ENCODE measurements around the gene SNUPN. TPM values are rescaled to one million over a fixed set of nuclear protein-coding genes. Genes with fewer than 3 reads are reported as not detected.

SNUPN gene
- 34.3 and 43.9 TPM in 2 replicates for total RNA-seq (2014; rRNA removed)
- 25.2 TPM for polyA plus RNA-seq (2012)

DNA sequence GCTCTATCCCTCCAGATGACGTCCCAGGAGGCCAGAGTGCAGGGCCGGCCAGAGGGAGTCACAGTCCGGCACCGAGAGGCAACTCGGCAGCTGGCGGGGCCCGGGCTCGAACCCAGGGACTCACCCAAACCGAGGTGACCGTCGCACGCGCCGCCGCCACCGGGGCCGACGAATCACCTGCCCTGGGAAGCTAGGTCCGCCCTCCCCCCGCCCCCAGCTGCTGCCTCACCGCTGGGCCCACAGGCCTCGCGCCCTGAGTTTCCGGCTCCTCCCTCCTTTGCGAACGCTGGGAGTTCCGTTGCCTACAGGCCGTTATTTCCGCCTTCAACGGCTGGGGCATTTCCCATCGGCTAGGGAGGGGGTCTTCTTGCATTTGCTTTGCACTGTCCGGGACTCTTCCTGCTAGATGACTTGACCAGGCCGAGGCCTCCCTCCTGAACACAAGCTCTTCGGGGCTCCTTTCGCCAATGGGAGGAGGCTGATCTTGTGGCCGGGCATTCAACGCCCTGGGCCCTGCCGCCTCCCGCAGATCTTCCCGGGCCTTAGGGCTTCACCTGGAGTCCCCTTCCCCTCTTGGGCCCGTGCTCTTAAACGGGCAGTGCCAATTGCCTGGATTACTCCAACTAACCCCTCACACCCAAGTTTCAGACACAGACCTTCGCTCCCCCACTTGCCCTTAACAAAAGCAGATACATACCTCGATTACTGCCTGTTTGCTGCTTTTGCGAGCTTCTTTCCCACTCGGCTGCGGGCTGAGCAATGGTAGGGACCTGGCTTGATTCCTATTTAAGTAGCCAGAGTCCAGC, at the start of gene SNUPN:
SNUPN (minus strand) TSS at position 184 of the 806 bp plus-strand sequence. CDS start 4,674 bp downstream, outside the sequence.
- peak; percentile 89 for DNase-seq (ENCODE audit: low read depth)

DNA sequence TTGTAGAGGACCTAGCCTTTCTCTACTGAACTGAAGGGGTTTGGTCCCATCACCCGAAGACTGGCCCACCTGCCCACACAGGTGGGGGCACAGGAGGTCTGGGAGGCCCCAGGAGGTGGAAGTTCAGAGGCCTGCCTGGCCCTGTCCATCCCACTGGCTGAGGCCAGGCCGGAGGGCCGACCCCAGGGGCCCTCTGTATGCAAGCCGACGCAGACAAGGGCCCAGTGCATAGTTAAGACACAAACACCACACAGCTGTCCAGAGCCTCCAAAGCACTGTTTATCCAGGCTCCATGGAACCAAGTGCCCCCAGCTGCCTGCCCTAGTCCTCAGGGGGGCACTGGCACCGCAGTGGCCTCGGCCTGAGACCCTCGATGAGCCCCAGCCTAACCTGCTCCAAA, 48.8 kb upstream of the SNUPN start:
- no peak for DNase-seq (ENCODE audit: low read depth)

DNA sequence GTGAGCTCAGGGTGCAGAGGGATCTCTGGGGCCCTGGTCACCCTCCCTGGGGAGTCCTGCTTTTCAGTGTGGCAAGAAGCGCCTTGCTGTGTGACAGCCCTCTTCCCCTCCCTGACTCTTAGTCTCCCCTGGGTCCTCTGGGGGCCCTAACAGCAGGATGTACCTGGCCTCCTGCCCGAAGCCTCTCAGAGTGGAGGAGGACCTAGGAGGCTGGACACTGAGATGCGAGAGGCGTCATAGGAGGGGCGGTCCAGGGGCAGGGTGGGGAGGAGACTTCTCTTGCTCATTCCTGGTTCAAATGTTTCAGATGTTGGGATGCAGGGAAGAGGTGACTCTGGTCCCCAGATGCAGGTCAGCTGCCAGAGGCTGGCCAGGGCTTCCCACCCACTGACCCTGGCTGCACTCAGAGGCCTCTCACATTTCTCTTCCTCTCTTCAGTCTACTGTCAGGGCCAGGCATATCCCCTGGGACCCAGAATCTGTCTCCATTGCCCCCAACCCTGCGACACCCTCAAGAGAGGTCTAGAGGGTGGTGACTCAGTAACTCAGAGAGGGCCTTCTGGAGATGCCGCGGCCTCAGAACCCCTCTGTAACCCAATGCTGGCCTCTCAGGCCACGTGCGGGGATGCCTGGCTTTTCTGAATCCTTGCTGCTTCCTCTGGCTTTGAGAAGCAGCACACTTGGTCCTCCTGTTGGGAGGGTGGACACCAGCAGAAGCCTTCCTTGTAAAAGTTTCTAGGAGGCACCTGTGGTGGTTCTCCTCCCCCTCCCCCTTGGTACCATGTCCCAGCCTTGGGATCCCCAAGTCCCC, 48.1 kb upstream of the SNUPN start:
- peak; percentile 66 for DNase-seq (ENCODE audit: low read depth)

DNA sequence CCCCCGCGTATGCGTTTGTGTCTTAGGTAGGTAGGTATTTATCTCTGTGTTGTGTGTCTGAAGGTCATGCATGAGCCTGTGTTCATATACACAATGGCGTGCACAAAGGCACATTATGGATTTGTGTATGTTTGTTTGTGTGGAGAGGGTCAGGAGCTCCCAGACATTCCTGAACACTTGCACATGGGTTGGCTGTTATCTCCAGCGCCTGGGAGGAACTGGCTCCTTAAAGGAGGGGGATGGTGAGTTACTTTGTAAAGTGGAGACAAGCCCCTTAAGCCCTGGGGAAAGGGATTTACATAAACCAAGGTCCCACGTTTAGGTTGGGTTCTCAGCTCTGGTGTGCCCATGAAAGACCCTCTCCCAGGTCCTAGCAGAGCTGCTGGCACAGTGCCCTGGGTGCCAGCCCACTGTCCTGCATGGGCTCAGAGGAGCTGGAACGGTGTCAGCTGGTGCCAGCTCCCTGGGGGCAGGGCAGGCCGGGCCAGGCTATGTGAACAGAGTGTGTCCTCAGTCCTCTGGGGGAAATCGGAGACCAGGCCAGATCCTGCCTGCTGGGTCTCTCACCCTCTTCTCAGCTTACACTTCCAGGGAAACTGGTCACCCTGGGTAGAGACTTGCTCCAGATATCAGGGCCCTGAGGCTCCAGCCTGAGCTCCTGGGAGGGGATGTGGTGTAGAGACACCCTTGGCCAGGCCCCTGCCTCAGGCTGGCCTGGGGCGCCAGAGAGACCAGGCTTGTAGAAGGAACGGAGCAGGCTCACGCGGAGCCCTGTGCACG, 47.3 kb upstream of the SNUPN start:
- DNase-seq (ENCODE audit: low read depth): peak; percentile 61

DNA sequence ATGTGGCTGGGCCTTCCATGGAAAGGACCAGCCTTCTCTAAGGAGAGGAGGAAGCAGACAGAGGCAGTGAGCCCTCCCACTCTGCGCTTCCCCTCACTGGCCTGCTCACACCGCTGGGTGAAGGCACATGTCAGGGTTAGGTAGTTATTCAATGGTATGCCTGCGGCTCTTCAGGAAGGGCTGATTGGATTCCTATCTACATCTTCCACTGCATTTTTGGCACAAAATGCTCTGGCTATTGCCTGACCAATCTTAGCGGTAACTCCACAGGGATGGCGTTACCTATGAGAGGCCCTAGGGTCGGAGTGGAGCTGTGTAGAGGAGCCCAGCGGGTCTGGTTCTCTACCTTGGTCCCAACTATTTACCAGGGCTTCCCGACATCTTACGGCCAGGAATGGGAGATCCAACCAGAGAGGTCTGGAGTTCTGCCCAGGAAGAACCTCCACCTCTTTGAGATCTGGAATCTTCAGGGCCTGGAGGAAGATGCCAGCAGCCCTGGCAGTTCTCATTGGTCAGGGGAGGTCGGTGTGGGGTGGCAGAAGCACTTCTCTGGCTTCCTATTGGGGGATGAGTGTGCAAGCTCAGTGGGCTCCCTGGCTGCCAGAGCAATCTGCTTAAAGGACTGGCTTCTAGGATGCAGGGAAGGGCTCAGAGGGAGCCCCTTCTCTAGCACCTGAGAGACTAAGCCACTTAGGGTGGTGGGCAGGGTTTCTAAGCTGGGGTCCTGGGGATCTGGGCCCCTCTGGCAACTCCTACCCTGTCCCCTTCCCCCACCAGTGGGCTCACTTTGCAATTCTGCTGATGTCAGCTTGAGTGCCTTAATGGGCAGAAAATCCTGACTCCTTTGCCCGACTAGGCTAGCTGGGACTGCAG, 46.4 kb upstream of the SNUPN start:
- DNase-seq (ENCODE audit: low read depth): no peak

DNA sequence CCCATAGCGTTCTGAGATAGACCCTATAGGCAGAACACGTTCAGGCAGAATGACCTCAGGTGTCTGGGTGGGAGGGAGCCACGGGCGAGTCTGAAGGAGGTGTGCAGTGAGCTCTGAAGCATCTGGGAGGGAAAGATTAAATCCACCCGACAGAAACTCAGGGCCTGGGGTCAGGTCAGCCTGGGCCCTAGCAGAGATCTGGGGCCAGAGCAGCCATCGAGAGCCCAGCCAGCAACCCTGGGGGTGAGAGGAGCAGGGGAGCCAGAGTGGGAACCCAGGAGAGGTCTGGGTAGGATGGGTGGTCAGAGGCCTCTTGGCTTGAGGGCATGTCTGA, 44.3 kb upstream of the SNUPN start:
- DNase-seq (ENCODE audit: low read depth): no peak

DNA sequence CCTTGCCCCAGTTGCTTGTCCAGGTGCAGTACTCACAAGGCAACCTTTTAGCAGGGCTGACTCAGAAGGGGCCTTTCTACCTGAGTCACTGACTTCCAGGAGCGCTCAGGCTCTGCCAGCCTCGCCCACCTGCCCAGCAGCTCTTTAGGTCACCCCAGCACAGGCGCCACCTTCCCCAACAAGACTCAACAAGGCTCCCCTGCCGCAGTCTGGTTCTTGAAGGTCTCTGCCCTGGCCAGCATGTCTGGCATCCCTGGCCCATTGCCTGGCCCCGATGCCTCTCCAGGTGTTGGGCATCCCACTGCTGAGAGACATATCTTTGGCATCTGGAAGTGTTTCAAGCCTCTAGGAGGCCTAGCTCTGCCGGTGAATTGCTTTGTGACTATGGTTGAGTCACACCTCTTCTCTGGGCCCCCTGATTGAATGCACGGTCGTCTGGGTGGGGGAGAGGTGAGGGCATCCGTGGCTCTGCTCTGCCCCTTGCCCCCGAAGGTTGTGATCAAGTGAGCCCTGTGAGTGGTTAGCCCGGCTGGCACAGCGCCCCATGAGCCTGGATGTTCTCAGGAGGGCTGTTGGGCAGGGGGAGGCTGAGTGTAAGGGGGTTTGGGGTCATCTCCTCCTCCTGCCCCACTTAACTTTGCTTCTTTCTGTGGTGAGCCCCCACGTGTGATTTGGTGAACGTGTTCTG, 43.8 kb upstream of the SNUPN start:
- no peak for DNase-seq (ENCODE audit: low read depth)

DNA sequence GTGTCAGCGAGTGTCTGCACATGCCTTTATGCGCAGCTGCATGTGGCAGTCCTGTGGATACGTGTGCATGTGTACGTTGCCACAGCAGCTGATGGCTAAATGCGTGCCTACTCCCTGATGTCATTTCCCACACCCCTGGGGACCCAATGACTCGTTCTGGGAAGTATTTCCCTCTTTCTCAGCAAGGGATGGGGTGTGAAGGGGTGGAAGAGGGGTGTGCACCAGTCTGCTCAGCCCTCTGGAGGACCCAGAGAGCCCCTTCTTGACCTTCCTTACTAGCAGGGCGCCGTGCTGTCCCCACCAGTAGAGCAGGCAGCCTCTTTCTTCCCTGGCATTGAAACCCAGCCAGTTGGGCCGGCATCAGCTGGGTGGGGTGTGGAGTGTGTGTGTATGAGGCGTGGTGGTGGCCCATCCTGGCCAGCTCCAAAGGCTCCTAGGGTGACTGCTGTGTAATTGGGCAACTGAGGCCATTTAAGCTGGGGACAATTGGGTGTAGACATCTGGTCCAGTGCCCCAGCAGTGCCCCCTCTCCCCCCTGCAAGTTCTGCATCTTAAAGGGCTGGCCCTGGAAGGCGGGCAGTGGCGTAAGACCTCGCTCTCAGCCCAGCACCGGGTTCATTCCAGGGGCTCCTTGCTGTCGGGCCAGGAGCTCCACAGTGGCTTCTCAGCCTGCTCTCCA, 41.4 kb upstream of the SNUPN start:
- peak; percentile 100 for DNase-seq (ENCODE audit: low read depth)

DNA sequence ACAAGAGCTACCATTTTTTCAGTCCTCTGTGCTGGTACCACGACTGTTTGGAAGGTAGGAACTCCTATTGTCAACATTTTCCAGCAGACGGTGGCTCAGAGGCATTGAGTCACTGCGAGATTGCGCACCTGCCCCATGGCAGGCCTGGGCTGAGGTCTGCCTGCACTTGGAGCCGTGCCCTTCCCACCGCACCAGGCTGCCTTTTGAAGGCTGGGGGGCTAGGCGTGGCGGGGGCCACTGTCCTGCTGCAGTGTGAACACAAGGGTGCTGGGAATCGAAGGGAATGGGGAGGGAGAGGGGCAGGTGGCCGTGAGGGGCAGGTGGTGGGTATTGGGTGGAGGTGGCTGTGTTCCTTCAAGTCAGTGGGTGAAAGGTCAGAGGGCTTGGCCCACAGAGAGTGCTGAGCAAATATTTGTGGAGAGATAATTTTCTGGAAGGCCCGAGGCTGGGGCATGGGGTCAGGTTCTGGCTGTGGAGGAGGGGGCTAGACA, 38.5 kb upstream of the SNUPN start:
- no peak for DNase-seq (ENCODE audit: low read depth)

DNA sequence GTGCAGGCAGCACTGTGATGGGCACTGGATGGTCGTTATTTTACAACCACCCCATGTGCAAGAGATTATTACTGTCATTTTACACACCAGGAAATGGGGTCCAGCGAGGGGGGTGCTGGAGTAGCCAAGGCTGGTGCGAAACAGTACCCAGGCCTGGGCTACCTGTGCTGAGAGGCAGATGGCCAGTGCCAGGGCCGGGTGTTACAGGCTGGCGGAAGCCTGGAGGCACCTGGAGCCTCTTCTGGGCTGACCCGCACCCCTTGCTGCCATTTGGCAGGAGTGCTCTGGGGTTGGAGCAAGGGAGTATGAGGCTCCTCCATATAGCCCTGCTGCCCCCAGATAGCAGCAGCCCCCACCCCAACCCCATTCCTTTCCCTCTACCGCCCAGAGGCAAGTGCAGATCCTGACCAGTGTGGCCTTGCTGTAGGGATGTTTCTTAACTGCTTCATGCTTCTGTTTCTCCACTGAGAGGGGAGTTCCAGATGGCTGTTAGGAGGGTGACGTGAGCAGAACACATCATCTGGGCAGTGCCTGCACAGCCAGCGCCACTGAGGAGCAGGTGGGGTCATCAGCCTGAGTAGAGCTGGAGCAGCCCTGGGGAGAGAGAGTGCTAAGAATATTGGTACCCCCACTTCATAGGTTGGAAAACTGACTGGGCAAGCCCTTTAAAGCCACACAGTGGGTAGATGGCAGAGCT, 37.4 kb upstream of the SNUPN start:
- no peak for DNase-seq (ENCODE audit: low read depth)

DNA sequence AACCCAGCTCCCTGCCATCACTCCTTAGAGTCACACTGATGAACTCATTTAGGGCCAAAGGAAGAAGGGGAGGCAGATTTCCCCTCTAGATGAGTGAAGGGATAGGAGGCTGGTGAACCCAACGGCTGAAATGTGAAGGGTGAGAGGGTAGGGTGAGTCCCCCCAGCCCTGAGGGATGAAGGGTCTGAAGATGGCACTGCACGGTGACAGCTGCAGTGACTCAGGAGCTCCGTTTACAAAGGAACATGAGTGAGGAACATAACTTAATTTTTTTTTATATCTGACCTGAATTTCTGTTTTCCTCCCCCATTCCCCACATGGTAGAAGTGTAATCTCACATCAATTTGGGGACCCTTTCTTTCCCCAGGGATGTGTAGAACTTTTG, 36.2 kb upstream of the SNUPN start:
- DNase-seq (ENCODE audit: low read depth): peak; percentile 70

DNA sequence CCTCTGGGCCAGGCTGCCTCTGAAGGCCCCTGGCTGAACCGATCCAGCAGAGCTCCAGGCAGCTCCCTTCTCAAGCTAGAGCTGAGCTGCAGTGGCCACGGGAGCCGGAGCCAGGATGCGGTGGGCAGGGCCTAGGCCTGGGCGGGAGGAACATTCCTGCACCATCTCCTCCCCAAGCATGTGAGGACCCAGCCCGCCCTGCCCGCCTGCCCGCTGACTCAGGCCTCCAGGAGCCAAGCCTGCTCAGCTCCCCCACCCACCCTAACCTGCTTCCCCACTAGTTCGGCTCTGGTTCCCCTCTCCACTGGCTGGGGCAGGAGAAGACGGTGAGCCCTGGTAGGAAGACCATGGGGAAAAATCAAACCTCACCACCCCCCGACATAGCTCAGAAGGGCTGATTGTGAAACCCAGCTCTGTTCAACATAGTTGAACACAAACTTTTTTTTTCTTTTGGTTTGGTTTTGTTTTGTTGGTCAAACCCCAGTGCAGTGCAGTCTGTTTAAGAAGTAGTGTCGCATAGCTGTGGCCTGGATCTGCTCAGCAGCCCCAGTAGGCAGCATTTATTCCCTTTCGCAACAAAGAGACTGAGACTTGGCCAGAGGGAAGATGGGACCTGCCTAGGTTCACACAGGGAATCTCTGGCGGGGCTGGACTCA, 35.7 kb upstream of the SNUPN start:
- DNase-seq (ENCODE audit: low read depth): peak; percentile 93

DNA sequence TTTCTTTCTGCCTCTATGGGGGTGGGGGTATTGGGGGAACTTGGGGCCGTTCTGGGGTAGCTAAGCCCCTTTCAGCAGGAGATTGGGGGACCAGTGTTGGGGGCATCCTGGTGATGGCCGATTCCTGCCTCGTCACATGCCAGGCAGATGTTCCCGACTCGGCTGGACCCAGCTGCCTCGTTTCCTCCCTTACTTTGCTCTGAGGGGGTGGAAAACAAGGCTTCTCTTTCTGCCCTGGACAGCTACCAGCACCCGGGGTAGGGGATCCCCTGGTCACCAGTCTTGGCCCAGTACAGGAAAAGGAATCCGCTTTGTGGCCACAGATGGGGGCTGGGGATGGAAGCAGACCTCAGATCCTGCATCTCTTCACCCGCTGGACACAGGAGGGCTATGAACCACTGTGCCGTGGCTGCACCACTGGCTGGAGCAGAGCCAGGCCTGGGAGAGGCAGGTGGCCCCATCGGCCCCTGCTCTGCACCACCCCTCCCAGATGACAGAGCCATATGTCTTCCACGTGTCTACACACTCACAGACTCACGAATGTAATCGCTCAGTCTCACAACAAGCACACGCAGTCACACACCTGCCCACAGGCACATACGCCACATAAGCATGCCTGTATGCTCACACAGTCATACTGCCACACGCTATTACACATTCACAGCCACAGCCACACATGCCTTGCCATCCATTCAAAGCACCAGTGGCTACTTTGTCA, 34.6 kb upstream of the SNUPN start:
- peak; percentile 36 for DNase-seq (ENCODE audit: low read depth)

DNA sequence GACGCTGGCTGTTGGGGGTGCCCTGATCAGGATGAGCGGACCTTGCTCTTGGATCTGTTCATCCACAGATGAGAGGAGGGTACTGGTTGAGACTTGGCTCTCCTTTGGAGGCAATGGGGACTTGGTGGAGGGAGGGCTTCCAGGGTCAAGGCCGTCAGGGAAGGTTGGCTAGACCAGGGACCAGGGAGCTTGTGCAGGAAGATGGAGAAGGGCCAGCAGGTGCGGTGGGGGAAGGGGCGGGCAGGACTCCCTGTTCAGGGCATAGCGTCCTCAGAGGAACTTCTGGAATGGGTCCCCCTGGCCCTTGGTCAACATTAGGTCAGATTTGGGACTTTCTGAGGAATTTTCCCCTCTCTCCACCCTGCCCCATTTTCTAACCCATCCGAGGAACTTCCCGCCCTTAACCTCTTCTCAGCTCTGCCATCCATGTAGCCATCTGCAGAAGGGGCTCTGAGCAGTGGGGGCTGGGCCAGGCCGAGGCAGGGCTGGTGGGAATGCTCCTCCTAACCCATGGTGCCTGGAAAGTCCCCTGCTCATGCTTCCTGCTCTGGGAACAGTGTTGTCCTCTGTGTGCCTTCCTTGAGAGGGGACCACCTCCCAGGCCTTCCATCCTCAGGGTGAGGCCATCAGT, 33.7 kb upstream of the SNUPN start:
- no peak for DNase-seq (ENCODE audit: low read depth)

DNA sequence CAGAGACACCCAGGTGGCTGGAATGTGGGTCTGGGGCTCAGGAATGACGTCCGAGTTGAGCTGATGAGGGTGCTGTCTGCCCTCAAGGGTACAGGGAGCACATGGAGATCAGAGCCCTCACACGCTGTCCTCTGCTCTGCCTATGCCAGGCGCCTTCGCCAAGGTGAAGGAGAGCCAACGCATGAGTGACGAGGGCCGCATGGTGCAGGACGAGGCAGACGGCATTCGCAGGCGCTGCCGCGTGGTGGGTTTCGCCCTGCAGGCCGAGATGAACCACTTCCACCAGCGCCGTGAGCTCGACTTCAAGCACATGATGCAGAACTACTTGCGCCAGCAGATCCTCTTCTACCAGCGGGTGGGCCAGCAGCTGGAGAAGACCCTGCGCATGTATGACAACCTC, 31.3 kb upstream of the SNUPN start:
- DNase-seq (ENCODE audit: low read depth): no peak

DNA sequence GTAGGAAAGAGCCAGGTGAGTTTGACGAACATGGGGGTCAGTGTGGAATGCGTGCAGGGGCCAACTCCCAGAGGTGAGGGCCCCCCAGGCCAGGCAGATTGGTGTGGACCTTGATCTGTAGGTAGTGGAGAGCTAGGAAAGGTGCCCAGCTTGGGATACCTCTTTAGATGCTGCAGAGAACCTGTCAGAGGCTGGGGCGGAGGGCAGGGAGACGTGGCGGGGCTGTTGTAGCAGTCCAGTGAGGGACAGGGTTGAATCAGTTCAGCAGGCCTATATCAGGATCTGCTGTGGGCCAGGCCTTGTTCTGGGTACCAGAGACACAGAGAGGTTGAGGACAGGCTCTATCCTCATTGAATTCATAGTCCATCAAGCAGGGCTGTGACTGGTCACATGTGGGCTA, 30.8 kb upstream of the SNUPN start:
- no peak for DNase-seq (ENCODE audit: low read depth)

DNA sequence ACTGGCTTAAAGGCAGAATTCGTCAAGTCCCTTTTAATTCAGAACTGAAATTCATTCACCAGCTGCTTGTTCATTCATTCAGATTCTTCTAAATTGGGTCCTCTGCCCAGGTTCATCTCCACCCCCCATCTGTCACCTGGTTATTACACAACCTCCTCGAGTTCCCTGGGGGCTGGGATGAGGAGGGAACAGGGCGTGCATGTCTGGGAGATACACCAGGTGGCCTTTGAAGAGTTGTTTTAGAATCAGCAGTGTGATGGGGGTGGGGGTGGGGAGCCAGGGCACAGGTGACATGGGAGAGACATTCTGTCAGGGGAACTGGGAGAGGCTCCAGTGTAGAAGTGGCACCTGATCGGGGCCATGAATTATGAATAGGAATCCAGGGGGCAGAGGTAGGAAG, 30.4 kb upstream of the SNUPN start:
- DNase-seq (ENCODE audit: low read depth): no peak

All from LHCN-M2 (cell line).